Thyroid gland (tissue), 4 donors: ENCODE measurements around the gene DHRS12. TPM values are rescaled to one million over a fixed set of nuclear protein-coding genes. Genes with fewer than 3 reads are reported as not detected.

Experiments used
- DNase-seq, 2 donors: peaks; one replicate each; pipeline ENCODE4 v3.0.0-alpha.2; 2019
- H3K27ac ChIP-seq, 3 donors: fragments of 200-600 bp; sonication (generic); 1 replicate in 2 of 3; 2 replicates in 1 of 3; pipeline ENCODE4 v1.5.1; 2016 to 2019; ENCODE audit warnings: mild to moderate bottlenecking in 1 of 3, moderate library complexity in 1 of 3
- H3K27me3 ChIP-seq: fragments of 200-600 bp; sonication (generic); one replicate; pipeline ENCODE4 v1.5.1; 2019
- H3K36me3 ChIP-seq, 2 donors: fragments of 200-600 bp; sonication (generic); one replicate each; pipeline ENCODE4 v1.5.1; 2016 to 2019
- H3K4me1 ChIP-seq, 2 donors: fragments of 200-600 bp; sonication (generic); one replicate each; pipeline ENCODE4 v1.5.1; 2017 to 2019
- H3K4me3 ChIP-seq, 3 donors: fragments of 200-600 bp; sonication (generic); replicated peaks in 1 of 3; 1 replicate in 2 of 3; 2 replicates in 1 of 3; pipeline ENCODE4 v1.5.1; 2016; ENCODE audit warnings: mild to moderate bottlenecking in 1 of 3
- H3K9me3 ChIP-seq: fragments of 200-600 bp; sonication (generic); one replicate; pipeline ENCODE4 v1.5.1; 2017
- CTCF ChIP-seq, 6 experiments: fragments of 200-600 bp in 3 of 6; fragments of 450-650 bp in 3 of 6; sonication (generic) in 3 of 6; IDR thresholded peaks; one replicate each; pipeline ENCODE4 v1.5.1; 2016 to 2019; ENCODE audit warnings: antibody characterized with exemption in 6 of 6, mild to moderate bottlenecking in 2 of 6, inconsistent platforms in 1 of 6, moderate library complexity in 1 of 6
- POLR2A ChIP-seq, 2 donors: fragments of 450-650 bp; IDR thresholded peaks; one replicate each; pipeline ENCODE4 v1.6.1; 2017; ENCODE audit warnings: antibody characterized with exemption in 2 of 2, mild to moderate bottlenecking in 2 of 2, moderate library complexity in 1 of 2
- WGBS, 2 donors: methylation state at CpG; one replicate each; pipeline ENCODE4 v1.1.5; 2017; 5-methylcytosine and 5-hydroxymethylcytosine counted together
- intact Hi-C: fragments of 100-400 bp; cut with DNase I; formaldehyde crosslinking; loops from one replicate; pipeline ENCODE4 v1.15.1; 2023
- total RNA-seq, 4 donors: library from RNA; depleted of rRNA; stranded (reverse); fragments of >200 nt; gene quantifications; one replicate each; pipeline ENCODE4 v1.2.3, GENCODE V29; 2016

DHRS12 gene
- total RNA-seq, 4 donors from 2014 or later: 23.1 to 34.2 (median 27.4) TPM

GRCh38 chr13:51823863-51824262 lies 19.9 kb upstream of the DHRS12 start:
- TF ChIP-seq CTCF (IDR thresholded peaks at IDR 0.05): no peak
- no peak for TF ChIP-seq POLR2A (IDR thresholded peaks at IDR 0.05)
- intact Hi-C loops: no loop called here
- Histone ChIP-seq H3K4me3 (no peak overlapping the region), H3K27ac (no peak overlapping the region), H3K27me3 (no peaks in the 10 kb centered on the region), H3K36me3 (no peaks in the 10 kb centered on the region), H3K9me3 (no peaks in the 10 kb centered on the region), H3K4me1 (no peaks in the 10 kb centered on the region)
- no peak for DNase-seq
- 81 to 85% methylated on average over 2 of the region's 2 CpGs for WGBS, 2 donors

GRCh38 chr13:51823359-51823758 lies 19.4 kb upstream of the DHRS12 start:
- Histone ChIP-seq H3K27ac (no peak overlapping the region), H3K27me3 (no peaks in the 10 kb centered on the region), H3K4me1 (no peaks in the 10 kb centered on the region), H3K9me3 (no peaks in the 10 kb centered on the region), H3K36me3 (no peaks in the 10 kb centered on the region), H3K4me3 (no peak overlapping the region)
- no peak for DNase-seq
- intact Hi-C loops: no loop called here
- WGBS, 2 donors: 80 to 92% methylated on average over 2 of the region's 2 CpGs
- TF ChIP-seq POLR2A (IDR thresholded peaks at IDR 0.05) (no peak), CTCF (IDR thresholded peaks at IDR 0.05) (no peak)

GRCh38 chr13:51822106-51822815 lies 18.3 kb upstream of the DHRS12 start:
- 88 to 89% methylated on average over 13 of the region's 13 CpGs for WGBS, 2 donors
- Histone ChIP-seq H3K4me1 (no peaks in the 10 kb centered on the region), H3K9me3 (no peaks in the 10 kb centered on the region), H3K36me3 (no peaks in the 10 kb centered on the region), H3K27ac (no peak overlapping the region), H3K27me3 (no peaks in the 10 kb centered on the region), H3K4me3 (no peak overlapping the region)
- TF ChIP-seq CTCF (IDR thresholded peaks at IDR 0.05) (no peak), POLR2A (IDR thresholded peaks at IDR 0.05) (no peak)
- DNase-seq: no peak
- intact Hi-C loops: no loop called here

GRCh38 chr13:51821606-51822005 lies 17.6 kb upstream of the DHRS12 start:
- intact Hi-C loops: no loop called here
- 64 to 79% methylated on average over 2 of the region's 2 CpGs for WGBS, 2 donors
- H3K4me3 ChIP-seq: no peak overlapping the region
- TF ChIP-seq CTCF (IDR thresholded peaks at IDR 0.05) (no peak), POLR2A (IDR thresholded peaks at IDR 0.05) (no peak)
- no peaks in the 10 kb centered on the region for H3K9me3 ChIP-seq
- H3K4me1 ChIP-seq: no peaks in the 10 kb centered on the region
- DNase-seq: no peak
- no peaks in the 10 kb centered on the region for H3K27me3 ChIP-seq
- H3K27ac ChIP-seq: no peak overlapping the region
- no peaks in the 10 kb centered on the region for H3K36me3 ChIP-seq

- Histone ChIP-seq H3K27ac (no peak overlapping the region), H3K27me3 (no peaks in the 10 kb centered on the region), H3K4me3 (no peak overlapping the region), H3K36me3 (no peaks in the 10 kb centered on the region), H3K4me1 (peaks cover 7 to 10% of the 10 kb centered on the region in 2 donors), H3K9me3 (no peaks in the 10 kb centered on the region)
- DNase-seq: no peak
- no peak for TF ChIP-seq CTCF (IDR thresholded peaks at IDR 0.05)
- no peak for TF ChIP-seq POLR2A (IDR thresholded peaks at IDR 0.05)
- intact Hi-C loops: no loop called here
- 83% methylated on average over 4 of the region's 4 CpGs for WGBS, 2 donors
These were observed 16.1 kb upstream of the DHRS12 start for GRCh38 chr13:51820016-51820597.
